OCI-M2 (cell line): ENCODE measurements around the gene GNA14.
"Not testable (repeated sequence)": the region's sequence is repeated elsewhere in the genome, so short reads cannot be mapped to it uniquely, and the experiment has no call there.

ENCODE experiments used
- DNase-seq: peaks from one replicate; lab custom pipeline; 2025; ENCODE audit not compliant: unreplicated experiment; lab: John Stamatoyannopoulos, UW

The GNA14 gene

GRCh38 chr9:77647267-77648233, 572 bp downstream of the GNA14 start:
- DNase-seq: no peak

- no peak for DNase-seq
Observed at GRCh38 chr9:77643871-77644270, 4.3 kb downstream of the GNA14 start.

- DNase-seq: no peak
Observed at GRCh38 chr9:77640741-77641580, 7.2 kb downstream of the GNA14 start.

GRCh38 chr9:77632652-77633051, 15.5 kb downstream of the GNA14 start:
- DNase-seq: no peak

- not testable (repeated sequence) for DNase-seq
Observed at GRCh38 chr9:77628864-77629263, 19.3 kb downstream of the GNA14 start.

GRCh38 chr9:77616191-77616590, 31.9 kb downstream of the GNA14 start:
- no peak for DNase-seq

GRCh38 chr9:77614645-77615044, 33.5 kb downstream of the GNA14 start:
- no peak for DNase-seq

- no peak for DNase-seq
Observed at GRCh38 chr9:77606526-77606925, 41.6 kb downstream of the GNA14 start.

- no peak for DNase-seq
Observed at GRCh38 chr9:77605449-77606220, 42.5 kb downstream of the GNA14 start.

GRCh38 chr9:77604316-77604715, 43.8 kb downstream of the GNA14 start:
- no peak for DNase-seq

- DNase-seq: no peak
Observed at GRCh38 chr9:77602852-77603251, 45.3 kb downstream of the GNA14 start.

- no peak for DNase-seq
Observed at GRCh38 chr9:77601476-77602099, 46.5 kb downstream of the GNA14 start.

- no peak for DNase-seq
Observed at GRCh38 chr9:77600810-77601209, 47.3 kb downstream of the GNA14 start.

- no peak for DNase-seq
Observed at GRCh38 chr9:77599492-77599891, 48.6 kb downstream of the GNA14 start.

GRCh38 chr9:77598991-77599390, 49.1 kb downstream of the GNA14 start:
- no peak for DNase-seq

- DNase-seq: no peak
Observed at GRCh38 chr9:77598524-77598923, 49.6 kb downstream of the GNA14 start.

- DNase-seq: no peak
Observed at GRCh38 chr9:77597057-77597456, 51.1 kb downstream of the GNA14 start.

GRCh38 chr9:77595426-77596095, 52.6 kb downstream of the GNA14 start:
- DNase-seq: no peak

GRCh38 chr9:77594963-77595362, 53.2 kb downstream of the GNA14 start:
- DNase-seq: no peak

GRCh38 chr9:77593528-77593927, 54.6 kb downstream of the GNA14 start:
- no peak for DNase-seq
